ENCODE results near the gene HLA-DOB. TPM values are rescaled to one million over a fixed set of nuclear protein-coding genes. Genes with fewer than 3 reads are reported as not detected.

Gene HLA-DOB
- polyA plus RNA-seq, 4 donors, result 0.74 to 4.6 (median 2.7) TPM; not detected in 1

- Histone ChIP-seq H3K4me1 (ENCODE audit: control insufficient read depth in 3 of 3, insufficient read depth in 2 of 3, low read depth in 1 of 3, low read length in 2 of 3) (peaks cover 3 to 20% (median 12%) of the 10 kb centered on the region in 3 donors), H3K27me3 (ENCODE audit: control insufficient read depth in 3 of 3, insufficient read depth in 3 of 3, low read length in 3 of 3) (peaks cover 0 to 4% (median 0%) of the 10 kb centered on the region in 3 donors), H3K9me3 (ENCODE audit: control insufficient read depth in 2 of 2, insufficient read depth in 1 of 2, low read depth in 1 of 2, low read length in 1 of 2) (no peaks in the 10 kb centered on the region), H3K4me3 (ENCODE audit: low read depth in 1 of 3, low read length in 3 of 3) (no peak overlapping the region), H3K27ac (ENCODE audit: low read depth in 1 of 3, low read length in 2 of 3) (no peak overlapping the region), H3K36me3 (ENCODE audit: control insufficient read depth in 3 of 3, insufficient read depth in 2 of 3, low read depth in 1 of 3, low read length in 3 of 3) (peaks cover 19 to 49% (median 36%) of the 10 kb centered on the region in 3 donors)
- FAIRE-seq (no peak), DNase-seq (no peak)
- 84 to 91% (median 89%) methylated on average over 10 of the region's 10 CpGs for WGBS, 3 donors
These were observed 30.2 kb upstream of the HLA-DOB start for GRCh38 chr6:32847004-32847403.

- 59 to 77% (median 67%) methylated on average over 10 of the region's 10 CpGs for WGBS, 3 donors
- H3K27ac ChIP-seq (ENCODE audit: low read depth in 1 of 3, low read length in 2 of 3), result peak overlapping the region in 2 of 3 donors; percentile 12 to 96
These were observed 28.6 kb upstream of the HLA-DOB start for GRCh38 chr6:32845384-32845884.

DNA sequence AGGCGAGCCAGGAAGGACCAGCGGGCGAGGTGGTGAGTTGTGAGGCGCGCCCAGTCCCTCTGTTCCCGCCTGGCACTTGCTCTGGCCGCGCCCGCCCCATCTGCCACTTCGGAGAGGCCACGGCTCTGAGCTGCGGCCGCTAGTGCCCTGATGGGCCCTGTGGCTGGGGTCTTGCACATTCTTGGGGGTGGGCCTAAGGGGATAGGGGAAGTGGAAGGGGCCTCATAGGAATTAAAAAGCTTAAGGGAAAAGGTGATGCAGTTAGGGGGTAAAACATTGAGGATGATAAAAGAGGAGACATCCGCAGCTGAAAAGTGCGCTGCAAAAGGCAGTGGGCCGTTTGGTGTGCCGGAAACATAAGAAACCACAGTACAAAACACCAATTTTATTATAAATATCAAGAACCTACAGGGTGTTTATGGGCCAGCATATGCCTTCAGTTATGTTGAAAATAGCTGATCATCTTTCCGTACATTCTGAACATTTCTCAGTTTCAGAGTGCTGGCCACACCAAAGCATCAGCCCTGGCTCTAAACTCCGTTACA, 28.1 kb upstream of the HLA-DOB start:
- H3K4me1 ChIP-seq (ENCODE audit: control insufficient read depth in 3 of 3, insufficient read depth in 2 of 3, low read depth in 1 of 3, low read length in 2 of 3), result peaks cover 2 to 18% (median 8%) of the 10 kb centered on the region in 3 donors
- no peak for FAIRE-seq

More at GRCh38 chr6:32845384-32845884, 28.6 kb upstream of the HLA-DOB start:
- DNase-seq (no peak), FAIRE-seq (no peak)
- Histone ChIP-seq H3K4me3 (ENCODE audit: low read depth in 1 of 3, low read length in 3 of 3) (peak overlapping the region; percentile 28 to 90 (median 69)), H3K36me3 (ENCODE audit: control insufficient read depth in 3 of 3, insufficient read depth in 2 of 3, low read depth in 1 of 3, low read length in 3 of 3) (peaks cover 14 to 51% (median 32%) of the 10 kb centered on the region in 3 donors), H3K4me1 (ENCODE audit: control insufficient read depth in 3 of 3, insufficient read depth in 2 of 3, low read depth in 1 of 3, low read length in 2 of 3) (peaks cover 2 to 22% (median 8%) of the 10 kb centered on the region in 3 donors), H3K9me3 (ENCODE audit: control insufficient read depth in 2 of 2, insufficient read depth in 1 of 2, low read depth in 1 of 2, low read length in 1 of 2) (no peaks in the 10 kb centered on the region), H3K27me3 (ENCODE audit: control insufficient read depth in 3 of 3, insufficient read depth in 3 of 3, low read length in 3 of 3) (no peaks in the 10 kb centered on the region)

DNA sequence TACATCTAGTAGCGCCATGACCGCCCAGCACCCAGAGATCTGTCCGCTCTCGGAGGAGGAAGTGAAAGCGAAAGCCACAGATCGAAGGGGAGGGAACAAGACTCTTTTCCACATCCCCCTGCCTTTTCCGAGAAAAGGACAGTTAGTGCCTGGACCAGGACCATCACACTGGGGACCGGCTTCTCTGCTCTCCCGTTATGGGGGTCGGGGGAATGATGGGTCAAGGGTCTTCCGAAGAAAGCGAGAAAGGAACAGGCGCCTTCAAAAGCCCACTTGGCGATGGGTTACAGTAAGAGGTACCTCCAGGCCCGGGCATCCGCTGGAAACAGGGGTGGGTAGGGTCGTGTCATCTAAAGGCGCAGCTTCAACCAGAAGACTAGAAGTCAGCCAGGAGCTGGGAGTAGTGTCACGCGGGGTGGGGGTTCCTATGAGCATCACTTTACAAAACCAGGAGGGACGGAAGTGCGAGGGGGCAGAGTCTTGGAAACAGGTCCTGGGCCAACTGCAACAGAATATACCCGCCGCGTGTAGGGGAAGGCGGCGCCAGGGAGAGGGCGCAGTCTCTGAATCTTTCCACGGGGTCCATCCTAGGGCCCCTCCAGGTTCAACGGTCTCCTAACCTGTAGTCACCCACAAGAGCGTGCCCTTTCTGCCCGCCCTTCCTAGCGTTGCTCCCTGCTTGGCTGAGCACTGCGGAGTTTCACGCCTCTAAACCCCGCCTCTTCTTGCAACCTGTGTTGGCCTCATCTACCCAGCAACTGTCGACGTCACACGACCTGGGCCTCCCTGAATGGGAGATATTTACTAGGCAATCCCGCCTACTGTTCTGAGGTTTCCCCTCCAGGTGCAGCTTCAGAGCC, 27.4 kb upstream of the HLA-DOB start, which contains the start of gene PSMB8:
PSMB8 (minus strand) TSS at position 69 of the 860 bp plus-strand sequence; CDS start at position 18, 51 bp downstream.
- Histone ChIP-seq H3K27ac (ENCODE audit: low read depth in 1 of 3, low read length in 2 of 3) (peak within 1 kb of the TSS; percentile 85 to 96 (median 96)), H3K4me1 (ENCODE audit: control insufficient read depth in 3 of 3, insufficient read depth in 2 of 3, low read depth in 1 of 3, low read length in 2 of 3) (peaks cover 2 to 18% (median 8%) of the 10 kb centered on the region in 3 donors), H3K27me3 (ENCODE audit: control insufficient read depth in 3 of 3, insufficient read depth in 3 of 3, low read length in 3 of 3) (no peaks in the 10 kb centered on the region), H3K9me3 (ENCODE audit: control insufficient read depth in 2 of 2, insufficient read depth in 1 of 2, low read depth in 1 of 2, low read length in 1 of 2) (no peaks in the 10 kb centered on the region), H3K4me3 (ENCODE audit: low read depth in 1 of 3, low read length in 3 of 3) (peak within 1 kb of the TSS; percentile 69 to 91 (median 90)), H3K36me3 (ENCODE audit: control insufficient read depth in 3 of 3, insufficient read depth in 2 of 3, low read depth in 1 of 3, low read length in 3 of 3) (peaks cover 12 to 43% (median 25%) of the 10 kb centered on the region in 3 donors)
- FAIRE-seq (no peak), DNase-seq (peak; percentile 98 to 100)
- WGBS, 3 donors, result 0% methylated on average over 38 to 40 of the region's 40 CpGs

More for the DNA sequence above, 28.1 kb upstream of the HLA-DOB start:
- Histone ChIP-seq H3K27me3 (ENCODE audit: control insufficient read depth in 3 of 3, insufficient read depth in 3 of 3, low read length in 3 of 3) (no peaks in the 10 kb centered on the region), H3K27ac (ENCODE audit: low read depth in 1 of 3, low read length in 2 of 3) (peak overlapping the region; percentile 85 to 96 (median 96)), H3K36me3 (ENCODE audit: control insufficient read depth in 3 of 3, insufficient read depth in 2 of 3, low read depth in 1 of 3, low read length in 3 of 3) (peaks cover 12 to 48% (median 27%) of the 10 kb centered on the region in 3 donors), H3K9me3 (ENCODE audit: control insufficient read depth in 2 of 2, insufficient read depth in 1 of 2, low read depth in 1 of 2, low read length in 1 of 2) (no peaks in the 10 kb centered on the region), H3K4me3 (ENCODE audit: low read depth in 1 of 3, low read length in 3 of 3) (peak overlapping the region; percentile 55 to 90 (median 69))
- DNase-seq, result no peak
- WGBS, 3 donors, result 7 to 15% (median 8%) methylated on average over 19 of the region's 19 CpGs

DNA sequence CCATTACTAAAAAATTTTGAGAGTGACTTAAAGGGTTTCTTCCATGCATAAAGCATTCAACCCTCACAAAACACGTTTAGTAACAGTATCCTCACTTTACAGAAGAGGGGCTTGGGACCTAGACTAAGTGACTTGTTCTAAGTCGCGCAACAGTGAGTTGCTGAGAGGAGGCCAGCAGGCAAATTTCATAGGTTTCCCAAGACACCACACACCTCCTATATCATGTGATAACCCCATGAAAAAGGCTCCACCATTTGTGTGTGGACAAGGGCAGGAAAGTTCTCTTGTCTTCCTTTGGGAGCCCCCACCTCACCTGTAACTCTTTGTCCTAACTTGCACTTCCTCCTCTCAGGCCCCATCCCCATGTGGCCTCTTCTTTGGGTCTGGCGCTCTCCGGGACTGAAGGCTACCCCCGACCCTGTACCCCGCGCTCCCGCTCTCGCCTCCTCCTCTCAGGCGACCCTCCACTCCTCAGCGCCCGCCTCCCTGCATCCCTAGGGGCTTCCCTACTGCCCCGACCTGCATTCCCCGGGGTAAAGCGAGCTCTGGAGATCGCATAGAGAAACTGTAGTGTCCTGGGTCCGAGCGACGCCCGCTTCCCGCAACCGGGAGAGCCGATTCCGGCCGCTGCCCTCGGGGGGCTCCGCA, 26.7 kb upstream of the HLA-DOB start:
- WGBS, 3 donors, result 2% methylated on average over 28 of the region's 28 CpGs
- peak overlapping the region; percentile 69 to 91 (median 90) for H3K4me3 ChIP-seq (ENCODE audit: low read depth in 1 of 3, low read length in 3 of 3)
- no peaks in the 10 kb centered on the region for H3K27me3 ChIP-seq (ENCODE audit: control insufficient read depth in 3 of 3, insufficient read depth in 3 of 3, low read length in 3 of 3)
- no peaks in the 10 kb centered on the region for H3K9me3 ChIP-seq (ENCODE audit: control insufficient read depth in 2 of 2, insufficient read depth in 1 of 2, low read depth in 1 of 2, low read length in 1 of 2)
- H3K27ac ChIP-seq (ENCODE audit: low read depth in 1 of 3, low read length in 2 of 3), result peak overlapping the region; percentile 85 to 96 (median 96)
- peaks cover 9 to 38% (median 17%) of the 10 kb centered on the region in 3 donors for H3K36me3 ChIP-seq (ENCODE audit: control insufficient read depth in 3 of 3, insufficient read depth in 2 of 3, low read depth in 1 of 3, low read length in 3 of 3)
- FAIRE-seq (no peak), DNase-seq (peak in 1 of 2 donors; percentile 36)
- H3K4me1 ChIP-seq (ENCODE audit: control insufficient read depth in 3 of 3, insufficient read depth in 2 of 3, low read depth in 1 of 3, low read length in 2 of 3), result peaks cover 2 to 18% (median 8%) of the 10 kb centered on the region in 3 donors

DNA sequence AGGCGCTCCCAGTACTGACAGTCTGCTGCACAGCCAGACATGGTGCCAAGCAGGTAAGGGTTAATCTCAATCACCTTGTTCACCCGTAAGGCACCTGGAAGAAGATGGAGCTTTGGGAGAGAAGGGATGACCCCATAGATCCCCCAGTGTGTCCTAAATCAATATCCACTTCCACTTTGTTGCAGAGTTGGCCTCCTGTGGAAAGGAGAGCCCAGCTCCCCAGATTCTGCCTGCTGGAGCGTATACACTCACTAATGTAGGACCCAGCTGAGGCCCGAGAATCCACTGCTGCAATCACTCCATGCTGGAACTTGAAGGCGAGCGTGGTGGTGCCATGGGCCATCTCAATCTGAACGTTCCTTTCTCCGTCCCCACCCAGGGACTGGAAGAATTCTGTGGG, 25.9 kb upstream of the HLA-DOB start:
- peaks cover 9 to 34% (median 14%) of the 10 kb centered on the region in 3 donors for H3K36me3 ChIP-seq (ENCODE audit: control insufficient read depth in 3 of 3, insufficient read depth in 2 of 3, low read depth in 1 of 3, low read length in 3 of 3)
- peak in 1 of 2 donors; percentile 17 for DNase-seq
- H3K27ac ChIP-seq (ENCODE audit: low read depth in 1 of 3, low read length in 2 of 3), result peak overlapping the region in 2 of 3 donors; percentile 27 to 56
- peak overlapping the region in 2 of 3 donors; percentile 90 to 91 for H3K4me3 ChIP-seq (ENCODE audit: low read depth in 1 of 3, low read length in 3 of 3)
- no peaks in the 10 kb centered on the region for H3K9me3 ChIP-seq (ENCODE audit: control insufficient read depth in 2 of 2, insufficient read depth in 1 of 2, low read depth in 1 of 2, low read length in 1 of 2)
- no peak for FAIRE-seq
- 36 to 58% (median 44%) methylated on average over 8 of the region's 8 CpGs for WGBS, 3 donors
- H3K27me3 ChIP-seq (ENCODE audit: control insufficient read depth in 3 of 3, insufficient read depth in 3 of 3, low read length in 3 of 3), result no peaks in the 10 kb centered on the region
- H3K4me1 ChIP-seq (ENCODE audit: control insufficient read depth in 3 of 3, insufficient read depth in 2 of 3, low read depth in 1 of 3, low read length in 2 of 3), result peaks cover 5 to 18% (median 8%) of the 10 kb centered on the region in 3 donors

- H3K9me3 ChIP-seq (ENCODE audit: control insufficient read depth in 2 of 2, insufficient read depth in 1 of 2, low read depth in 1 of 2, low read length in 1 of 2), result no peaks in the 10 kb centered on the region
- FAIRE-seq, result no peak
- no peak for DNase-seq
- H3K4me3 ChIP-seq (ENCODE audit: low read depth in 1 of 3, low read length in 3 of 3), result peak overlapping the region in 2 of 3 donors; percentile 90 to 91
- peak overlapping the region in 1 of 3 donors; percentile 56 for H3K27ac ChIP-seq (ENCODE audit: low read depth in 1 of 3, low read length in 2 of 3)
- H3K4me1 ChIP-seq (ENCODE audit: control insufficient read depth in 3 of 3, insufficient read depth in 2 of 3, low read depth in 1 of 3, low read length in 2 of 3), result peaks cover 7 to 18% (median 8%) of the 10 kb centered on the region in 3 donors
- 80 to 89% (median 89%) methylated on average over 6 of the region's 6 CpGs for WGBS, 3 donors
- H3K36me3 ChIP-seq (ENCODE audit: control insufficient read depth in 3 of 3, insufficient read depth in 2 of 3, low read depth in 1 of 3, low read length in 3 of 3), result peaks cover 8 to 33% (median 10%) of the 10 kb centered on the region in 3 donors
- H3K27me3 ChIP-seq (ENCODE audit: control insufficient read depth in 3 of 3, insufficient read depth in 3 of 3, low read length in 3 of 3), result no peaks in the 10 kb centered on the region
These were observed 25.3 kb upstream of the HLA-DOB start for GRCh38 chr6:32842021-32842650.
